ENCODE results near the gene TRIL. TPM values are rescaled to one million over a fixed set of nuclear protein-coding genes. Genes with fewer than 3 reads are reported as not detected.

The TRIL gene
- total RNA-seq, 1 donor from 2014 or later: 1.4 TPM

- DNase-seq (ENCODE audit: low spot score): no peak
Measured at GRCh38 chr7:28983396-28984190, 25.5 kb upstream of the TRIL start.

- DNase-seq (ENCODE audit: low spot score): no peak
Measured at GRCh38 chr7:28981161-28981465, 23.0 kb upstream of the TRIL start.

GRCh38 chr7:28980451-28981160, 22.5 kb upstream of the TRIL start:
- no peak for DNase-seq (ENCODE audit: low spot score)

- DNase-seq (ENCODE audit: low spot score): no peak
Measured at GRCh38 chr7:28979776-28980175, 21.6 kb upstream of the TRIL start.

- DNase-seq (ENCODE audit: low spot score): no peak
Measured at GRCh38 chr7:28977881-28978280, 19.8 kb upstream of the TRIL start.

GRCh38 chr7:28976022-28976421, 17.9 kb upstream of the TRIL start:
- no peak for DNase-seq (ENCODE audit: low spot score)

- DNase-seq (ENCODE audit: low spot score): no peak
Measured at GRCh38 chr7:28973591-28973990, 15.5 kb upstream of the TRIL start.

GRCh38 chr7:28964056-28964455, 5.9 kb upstream of the TRIL start:
- no peak for DNase-seq (ENCODE audit: low spot score)

GRCh38 chr7:28961972-28962371, 3.8 kb upstream of the TRIL start:
- no peak for DNase-seq (ENCODE audit: low spot score)

- DNase-seq (ENCODE audit: low spot score): no peak
Measured at GRCh38 chr7:28960071-28960840, 2.1 kb upstream of the TRIL start.

GRCh38 chr7:28958980-28959347, 834 bp upstream of the TRIL start:
- no peak for DNase-seq (ENCODE audit: low spot score)

GRCh38 chr7:28957751-28958234, 337 bp downstream of the TRIL start:
- DNase-seq (ENCODE audit: low spot score): no peak

GRCh38 chr7:28957064-28957750, 923 bp downstream of the TRIL start:
- DNase-seq (ENCODE audit: low spot score): no peak

GRCh38 chr7:28956608-28957063, 1.5 kb downstream of the TRIL start:
- peak; percentile 51 for DNase-seq (ENCODE audit: low spot score)

- DNase-seq (ENCODE audit: low spot score): peak; percentile 79
Measured at GRCh38 chr7:28955718-28956607, 2.2 kb downstream of the TRIL start.

- no peak for DNase-seq (ENCODE audit: low spot score)
Measured at GRCh38 chr7:28955356-28955717, 2.8 kb downstream of the TRIL start.

GRCh38 chr7:28954946-28955345, 3.2 kb downstream of the TRIL start:
- DNase-seq (ENCODE audit: low spot score): no peak

- DNase-seq (ENCODE audit: low spot score): no peak
Measured at GRCh38 chr7:28954471-28954870, 3.7 kb downstream of the TRIL start.

GRCh38 chr7:28953633-28954032, 4.5 kb downstream of the TRIL start:
- no peak for DNase-seq (ENCODE audit: low spot score)

GRCh38 chr7:28942168-28942567, 16.0 kb downstream of the TRIL start:
- no peak for DNase-seq (ENCODE audit: low spot score)

- DNase-seq (ENCODE audit: low spot score): no peak
Measured at GRCh38 chr7:28941633-28942032, 16.5 kb downstream of the TRIL start.

Data from mucosa of gallbladder (tissue), 1 donor.